HepG2 (cell line): ENCODE data around the gene KDM4B.
"Not testable (repeated sequence)": the region's sequence is repeated elsewhere in the genome, so short reads cannot be mapped to it uniquely, and the experiment has no call there.

ENCODE experiments used
- CBFB ChIP-seq: sonication (generic); formaldehyde crosslinking; IDR thresholded peaks from 2 replicates; pipeline ENCODE4 v1.4.0; 2020; ENCODE audit warnings: missing genetic modification reagents
- CTCF ChIP-seq: sonication (generic); formaldehyde crosslinking; IDR thresholded peaks from 2 replicates; pipeline ENCODE4 v1.5.0; 2020; ENCODE audit warnings: mild to moderate bottlenecking, missing genetic modification reagents, moderate library complexity
- ETS1 ChIP-seq: sonication (generic); formaldehyde crosslinking; IDR thresholded peaks from 2 replicates; pipeline ENCODE4 v1.4.0; 2020; ENCODE audit warnings: missing genetic modification reagents
- FOSL1 ChIP-seq: sonication (generic); formaldehyde crosslinking; IDR thresholded peaks from 2 replicates; pipeline ENCODE4 v1.9.0; 2021; ENCODE audit warnings: missing genetic modification reagents, borderline replicate concordance
- HIC2 ChIP-seq: sonication (generic); formaldehyde crosslinking; IDR thresholded peaks from 2 replicates; pipeline ENCODE4 v1.9.0; 2022; ENCODE audit warnings: low read depth, missing genetic modification reagents
- KLF9 ChIP-seq: IDR thresholded peaks from 2 replicates; pipeline ENCODE4 v1.6.1; 2016; ENCODE audit warnings: low read depth
- MLXIP ChIP-seq: sonication (generic); formaldehyde crosslinking; IDR thresholded peaks from 2 replicates; pipeline ENCODE4 v1.9.0; 2021; ENCODE audit warnings: missing genetic modification reagents, borderline replicate concordance
- PLSCR1 ChIP-seq: sonication (generic); formaldehyde crosslinking; IDR thresholded peaks from 2 replicates; pipeline ENCODE4 v1.5.0; 2020; ENCODE audit warnings: missing genetic modification reagents, mild to moderate bottlenecking, borderline replicate concordance
- SETDB1 ChIP-seq: sonication (generic); formaldehyde crosslinking; IDR thresholded peaks from 2 replicates; pipeline ENCODE4 v1.5.1; 2020; ENCODE audit warnings: missing genetic modification reagents, mild to moderate bottlenecking, borderline replicate concordance
- THRA ChIP-seq: sonication (generic); formaldehyde crosslinking; IDR thresholded peaks from 2 replicates; pipeline ENCODE4 v1.4.0; 2020; ENCODE audit warnings: missing genetic modification reagents, borderline replicate concordance
- ZNF274 ChIP-seq: sonication (generic); formaldehyde crosslinking; IDR thresholded peaks from 2 replicates; pipeline ENCODE4 v1.5.1; 2020; ENCODE audit warnings: mild to moderate bottlenecking, missing genetic modification reagents
- ZNF343 ChIP-seq: sonication (generic); formaldehyde crosslinking; IDR thresholded peaks from 2 replicates; pipeline ENCODE4 v1.4.0; 2020; ENCODE audit warnings: mild to moderate bottlenecking, missing genetic modification reagents
- ZNF44 ChIP-seq: sonication (generic); formaldehyde crosslinking; IDR thresholded peaks from 2 replicates; pipeline ENCODE4 v1.5.1; 2020; ENCODE audit warnings: mild to moderate bottlenecking, missing genetic modification reagents
- ZNF7 ChIP-seq: IDR thresholded peaks from 2 replicates; pipeline ENCODE4 v1.6.1; 2016; ENCODE audit warnings: missing biosample characterization, missing genetic modification reagents

- TF ChIP-seq KLF9 (CRISPR knock-in tag); MLXIP (CRISPR knock-in tag); ZNF7 (CRISPR knock-in tag); ZNF274 (CRISPR knock-in tag); ZNF44 (CRISPR knock-in tag); ZNF343 (CRISPR knock-in tag); SETDB1 (CRISPR knock-in tag); CTCF (CRISPR knock-in tag); THRA (CRISPR knock-in tag); ETS1; CBFB (CRISPR knock-in tag); HIC2 (CRISPR knock-in tag); PLSCR1 (CRISPR knock-in tag); FOSL1 (CRISPR knock-in tag): not testable (repeated sequence)
Observed at GRCh38 chr19:4938461-4938860, 30.5 kb upstream of the KDM4B start.
